Fibroblast of the aortic adventitia (primary cell): Measurements from ENCODE around the gene RNPS1. TPM values are rescaled to one million over a fixed set of nuclear protein-coding genes. Genes with fewer than 3 reads are reported as not detected.

Experiments
- DNase-seq: peaks from one replicate; pipeline ENCODE4 v3.0.0-alpha.2; 2010; ENCODE audit warnings: low read depth
- H3K4me3 ChIP-seq: 2 replicates; pipeline ENCODE4 v1.5.1; 2011; ENCODE audit warnings: low read depth, mild to moderate bottlenecking, control low read depth, low read length, moderate library complexity
- total RNA-seq: library from RNA; depleted of rRNA; stranded (reverse); fragments of >200 nt; gene quantifications from 2 replicates; pipeline ENCODE4 v1.2.3, GENCODE V29; 2012; ENCODE audit warnings: low replicate concordance
- TF ChIP-seq, protein P1 (sequence below): IDR thresholded peaks from 2 replicates; pipeline ENCODE4 v1.5.1; 2011; ENCODE audit warnings: mild to moderate bottlenecking, low read length, control low read depth, inconsistent platforms; ENCODE audit not compliant: insufficient read depth

Gene RNPS1
- total RNA-seq, 1 donor = 94.7 TPM

DNA sequence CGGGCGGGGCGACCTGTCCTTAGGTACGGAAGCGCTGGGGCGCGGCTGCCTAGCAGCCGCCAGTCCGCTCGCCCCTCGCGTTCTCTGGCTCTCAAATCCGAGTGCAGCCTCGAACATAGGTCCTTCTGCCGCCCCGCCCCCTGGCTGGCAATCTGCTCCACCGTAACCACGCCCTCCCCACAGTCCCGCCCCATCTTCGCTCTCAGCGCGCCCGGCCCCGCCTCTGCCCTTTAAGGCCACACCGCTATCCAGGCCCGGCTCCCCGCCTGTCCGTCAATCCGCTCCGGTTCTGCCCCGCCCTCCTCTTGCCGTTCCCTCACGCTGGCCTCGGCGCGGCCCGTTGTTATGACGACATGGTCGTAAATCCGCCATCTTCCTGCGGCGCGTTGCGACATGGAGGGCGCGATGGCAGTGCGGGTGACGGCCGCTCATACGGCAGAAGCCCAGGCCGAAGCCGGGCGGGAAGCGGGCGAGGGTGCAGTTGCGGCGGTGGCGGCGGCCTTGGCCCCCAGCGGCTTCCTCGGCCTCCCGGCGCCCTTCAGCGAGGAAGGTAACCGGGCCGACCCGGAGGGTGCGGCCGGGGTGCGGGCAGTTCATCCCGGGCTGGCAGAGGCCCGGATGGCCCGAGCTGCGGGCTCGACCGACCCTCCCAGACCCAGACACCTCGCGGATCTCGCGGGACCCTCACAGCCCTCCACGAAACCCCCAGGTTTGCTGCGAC, 44.5 kb downstream of the RNPS1 start, which contains the start of gene E4F1:
Gene E4F1 (plus strand): TSS at position 371 of the 721 bp plus-strand sequence. CDS start 23 bp downstream, at position 394.
- peak; percentile 99 for DNase-seq
- TF ChIP-seq, protein P1, sequence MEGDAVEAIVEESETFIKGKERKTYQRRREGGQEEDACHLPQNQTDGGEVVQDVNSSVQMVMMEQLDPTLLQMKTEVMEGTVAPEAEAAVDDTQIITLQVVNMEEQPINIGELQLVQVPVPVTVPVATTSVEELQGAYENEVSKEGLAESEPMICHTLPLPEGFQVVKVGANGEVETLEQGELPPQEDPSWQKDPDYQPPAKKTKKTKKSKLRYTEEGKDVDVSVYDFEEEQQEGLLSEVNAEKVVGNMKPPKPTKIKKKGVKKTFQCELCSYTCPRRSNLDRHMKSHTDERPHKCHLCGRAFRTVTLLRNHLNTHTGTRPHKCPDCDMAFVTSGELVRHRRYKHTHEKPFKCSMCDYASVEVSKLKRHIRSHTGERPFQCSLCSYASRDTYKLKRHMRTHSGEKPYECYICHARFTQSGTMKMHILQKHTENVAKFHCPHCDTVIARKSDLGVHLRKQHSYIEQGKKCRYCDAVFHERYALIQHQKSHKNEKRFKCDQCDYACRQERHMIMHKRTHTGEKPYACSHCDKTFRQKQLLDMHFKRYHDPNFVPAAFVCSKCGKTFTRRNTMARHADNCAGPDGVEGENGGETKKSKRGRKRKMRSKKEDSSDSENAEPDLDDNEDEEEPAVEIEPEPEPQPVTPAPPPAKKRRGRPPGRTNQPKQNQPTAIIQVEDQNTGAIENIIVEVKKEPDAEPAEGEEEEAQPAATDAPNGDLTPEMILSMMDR = no peak
- peak within 1 kb of the TSS; percentile 90 for H3K4me3 ChIP-seq

DNA sequence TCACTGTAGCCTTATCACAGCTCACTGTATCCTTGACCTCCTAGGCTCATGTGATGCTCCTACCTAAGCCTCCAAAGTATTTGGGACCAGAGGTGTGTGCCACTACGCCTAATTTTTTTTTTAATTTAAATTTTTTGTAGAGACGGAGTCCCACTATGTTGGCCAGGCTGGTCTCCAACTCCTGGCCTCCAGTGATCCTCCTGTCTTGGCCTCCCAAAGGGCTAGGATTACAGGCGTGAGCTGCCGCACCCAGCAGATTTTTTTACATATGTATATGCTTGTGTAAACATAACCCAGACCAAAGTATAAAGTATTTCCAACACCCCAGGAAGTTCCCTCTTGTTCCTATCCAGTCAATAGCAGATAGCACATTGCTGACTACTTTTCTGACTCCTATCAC, 51.6 kb downstream of the RNPS1 start:
- no peak overlapping the region for H3K4me3 ChIP-seq
- no peak for DNase-seq
- TF ChIP-seq, protein P1 = no peak

DNA sequence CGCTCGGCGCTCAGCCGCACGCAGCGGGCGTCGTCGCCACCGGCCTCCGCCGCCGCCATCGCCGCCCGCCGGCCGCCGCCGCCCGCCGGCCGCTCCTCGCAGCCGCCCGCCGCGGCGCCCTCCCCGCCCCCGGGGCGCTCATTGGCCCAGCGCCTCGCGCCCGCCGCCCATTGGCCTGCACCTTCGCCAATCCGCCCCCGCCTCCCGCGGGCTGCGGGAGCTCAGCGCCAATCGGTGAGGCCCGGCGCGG, 53.3 kb downstream of the RNPS1 start, which contains the start of gene PGP:
Gene PGP (minus strand): TSS at position 122 of the 250 bp plus-strand sequence. CDS start 63 bp downstream, at position 59.
- DNase-seq = no peak
- peak within 1 kb of the TSS; percentile 80 for H3K4me3 ChIP-seq
- TF ChIP-seq, protein P1 = no peak

DNA sequence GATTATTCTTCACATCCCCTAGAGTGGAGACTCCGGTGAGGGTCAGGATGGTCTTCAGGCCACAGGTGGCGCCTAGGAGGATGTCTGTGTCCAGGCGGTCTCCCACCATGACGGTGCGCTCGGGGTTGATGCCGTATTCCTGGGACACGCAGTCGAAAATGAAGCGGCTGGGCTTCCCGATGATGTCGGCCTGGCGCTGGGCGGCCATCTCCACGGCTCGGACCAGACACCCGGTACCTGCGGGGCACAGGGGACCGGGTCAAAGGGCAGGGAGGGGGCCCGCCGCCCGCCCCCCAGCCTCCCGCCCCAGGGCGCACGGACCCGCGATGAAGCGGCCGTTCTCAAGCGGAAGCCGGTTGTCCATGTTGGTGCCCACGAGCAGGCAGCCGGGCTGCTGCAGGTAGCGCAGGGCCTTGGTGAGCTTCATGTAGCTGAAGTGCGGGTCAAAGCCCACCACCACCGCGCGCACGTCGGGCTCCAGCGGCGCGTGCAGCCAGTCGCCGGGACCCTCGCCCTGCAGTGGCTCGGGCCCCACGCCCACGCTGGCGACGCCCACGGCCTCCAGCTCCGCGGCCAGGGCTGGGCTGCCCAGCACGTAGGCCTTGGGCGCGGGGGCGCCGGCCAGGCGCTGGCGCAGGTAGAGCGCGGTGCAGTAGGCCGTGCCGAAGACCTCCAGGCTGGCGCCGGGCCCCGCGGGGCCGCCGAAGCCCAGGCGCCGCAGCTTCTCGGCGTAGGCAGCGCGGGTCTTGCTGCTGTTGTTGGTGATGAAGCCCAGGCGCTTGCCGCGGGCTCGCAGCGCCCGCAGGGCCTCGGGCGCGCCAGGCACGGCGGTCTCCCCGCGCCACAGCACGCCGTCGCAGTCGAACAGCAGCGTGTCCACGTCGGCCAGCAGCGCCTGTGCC, 53.9 kb downstream of the RNPS1 start:
- TF ChIP-seq, protein P1 = no peak
- DNase-seq = no peak

DNA sequence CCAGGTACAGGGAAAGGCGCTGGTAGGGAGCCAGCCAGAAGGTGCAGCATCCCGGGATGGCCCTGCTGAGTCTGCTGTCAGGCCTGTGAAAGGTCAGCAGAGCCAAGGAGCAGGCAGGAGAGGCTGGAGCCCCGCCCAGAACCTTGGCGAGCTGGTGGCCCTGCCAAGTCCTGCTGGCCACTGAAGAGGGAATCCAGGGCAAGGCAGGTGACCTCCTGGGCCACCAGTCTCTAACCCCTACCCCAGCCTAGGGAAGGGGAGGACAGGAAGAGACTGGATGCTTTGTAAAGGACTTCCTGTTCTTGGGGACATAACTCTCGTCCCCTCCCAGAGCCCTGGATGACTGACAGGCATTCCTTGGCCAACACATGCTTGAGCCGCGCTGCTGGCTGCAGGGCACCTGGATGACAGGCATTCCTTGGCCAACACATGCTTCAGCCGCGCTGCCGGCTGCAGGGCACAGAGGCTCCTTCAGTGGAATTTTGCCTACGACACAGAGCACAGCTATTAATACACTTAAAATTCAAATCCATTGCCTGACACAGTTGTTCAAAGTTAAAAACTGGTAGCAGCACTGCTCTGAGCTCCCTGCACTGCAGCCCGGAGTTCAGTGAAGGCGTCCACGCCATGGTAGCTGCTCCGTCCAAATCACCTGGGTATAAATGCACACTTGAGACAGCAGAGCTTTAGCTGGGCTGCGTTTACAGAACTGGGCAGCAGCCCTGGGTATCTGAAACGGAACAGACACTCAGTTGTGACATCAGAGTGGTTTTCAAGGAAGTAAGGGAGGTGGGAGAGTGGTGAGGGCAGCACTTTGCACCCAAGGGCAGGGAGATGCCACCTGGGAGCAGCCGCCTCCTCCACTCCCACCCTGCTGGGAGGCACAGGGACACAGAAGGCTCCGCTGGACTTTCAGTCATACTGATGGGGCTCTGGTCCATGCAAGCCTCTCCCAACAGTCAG, 55.3 kb downstream of the RNPS1 start:
- H3K4me3 ChIP-seq = peak overlapping the region; percentile 74
- TF ChIP-seq, protein P1 = no peak
- no peak for DNase-seq

More for the DNA sequence above, 53.9 kb downstream of the RNPS1 start:
- H3K4me3 ChIP-seq = peak overlapping the region; percentile 74

DNA sequence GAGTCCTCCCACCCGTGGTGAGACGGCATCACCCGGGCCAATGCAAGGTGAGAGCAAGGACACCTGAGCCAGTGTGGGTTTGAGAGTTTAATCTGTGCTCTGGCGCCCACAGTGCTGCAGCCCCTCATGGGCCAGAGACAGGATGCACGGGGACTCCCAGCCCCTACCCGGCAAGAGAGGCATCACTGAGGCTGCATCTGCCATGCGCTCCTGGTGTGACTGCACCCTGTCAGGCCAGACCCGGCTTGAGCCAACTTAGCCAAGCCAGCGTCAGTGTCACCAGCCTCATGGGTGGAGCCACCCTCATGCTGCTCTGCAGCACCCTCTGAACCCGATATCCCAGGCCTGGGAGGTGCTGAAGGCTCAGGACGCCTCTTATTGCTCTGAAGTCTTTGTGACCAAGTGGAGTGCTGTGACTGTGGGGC, 56.0 kb downstream of the RNPS1 start:
- no peak overlapping the region for H3K4me3 ChIP-seq
- no peak for DNase-seq
- TF ChIP-seq, protein P1 = no peak
